NCI-H1048 (cell line): ENCODE measurements around the gene ILDR2.

ENCODE experiments used
- DNase-seq: peaks from one replicate; lab custom pipeline; 2025; lab: John Stamatoyannopoulos, UW

ILDR2 gene

DNA sequence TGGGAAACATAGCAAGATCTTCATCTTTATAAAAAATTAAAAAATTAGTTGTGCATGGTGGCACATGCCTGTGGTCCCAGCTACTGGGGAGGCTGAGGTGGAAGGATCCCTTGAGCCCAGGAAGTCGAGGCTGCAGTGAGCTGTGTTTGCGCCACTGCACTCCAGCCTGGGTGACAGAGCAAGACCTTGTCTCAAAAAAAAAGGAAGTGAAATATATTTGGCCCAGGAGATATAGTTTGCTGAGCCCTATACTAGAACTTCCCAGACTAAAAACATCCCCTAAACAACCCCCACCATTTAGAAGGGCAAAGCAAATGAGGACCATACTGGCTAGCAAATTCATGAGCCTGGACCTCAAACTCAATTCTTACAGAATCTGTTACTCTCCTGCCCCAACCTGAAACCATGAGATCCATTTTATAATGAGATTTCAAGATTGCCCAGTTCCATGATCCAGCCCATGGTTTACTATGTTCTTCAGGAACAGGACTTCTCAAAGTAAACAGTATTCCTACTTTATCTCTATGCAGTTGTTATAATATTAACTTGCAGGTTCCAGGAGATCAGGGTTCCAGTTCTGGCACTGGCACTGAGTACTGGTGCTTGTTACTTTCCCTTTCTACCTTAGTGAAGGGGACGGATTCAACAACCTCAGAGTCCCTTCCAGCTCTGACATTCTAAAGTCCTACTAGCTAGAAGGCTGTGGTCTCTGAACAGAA, 50.4 kb downstream of the ILDR2 start:
- no peak for DNase-seq

DNA sequence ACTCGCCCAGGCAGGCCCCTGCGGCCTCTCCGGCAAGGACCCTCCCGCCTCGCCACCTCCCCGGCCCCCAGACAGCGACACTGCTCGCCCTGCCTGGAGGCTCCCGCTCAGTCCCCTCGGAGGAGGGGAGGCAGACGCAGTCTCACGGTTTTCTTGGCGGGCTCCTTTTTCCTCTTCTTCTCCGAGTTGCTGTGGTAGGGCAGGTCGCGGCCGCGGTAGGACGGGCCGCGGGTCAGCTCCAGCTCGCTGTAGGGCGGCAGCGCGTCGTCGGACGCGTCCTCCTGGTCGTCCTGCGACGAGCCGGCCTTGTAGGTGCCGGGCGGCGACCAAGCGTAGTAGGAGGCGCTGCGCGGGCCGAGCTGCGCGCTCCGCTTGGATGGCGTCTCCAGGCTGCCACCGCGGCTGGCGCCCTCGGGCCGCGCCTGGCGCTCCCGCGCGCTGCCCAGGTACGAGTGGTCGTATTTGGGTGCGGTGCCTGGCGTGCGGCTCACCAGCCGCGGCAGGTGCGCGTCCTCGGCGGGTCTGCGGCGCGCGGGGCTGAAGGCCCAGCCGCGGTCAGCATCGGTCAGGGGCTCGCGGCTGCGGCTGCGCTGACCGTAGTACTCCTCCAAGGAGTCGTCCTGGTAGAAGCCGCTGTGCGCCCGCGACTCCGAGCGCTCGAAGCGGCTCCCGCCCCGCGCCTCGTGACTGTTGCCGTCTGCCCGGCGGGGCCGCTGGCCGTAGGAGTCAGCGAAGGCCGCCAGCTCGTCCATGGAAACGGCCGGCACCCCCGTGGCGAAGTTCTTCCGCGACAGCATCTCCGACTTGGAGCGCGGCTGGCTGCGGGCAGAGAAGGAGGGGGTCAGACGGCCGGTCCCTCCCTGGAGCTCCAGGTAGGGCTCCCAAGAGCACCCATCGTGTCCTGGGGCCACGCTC, 54.5 kb downstream of the ILDR2 start:
- DNase-seq: no peak

DNA sequence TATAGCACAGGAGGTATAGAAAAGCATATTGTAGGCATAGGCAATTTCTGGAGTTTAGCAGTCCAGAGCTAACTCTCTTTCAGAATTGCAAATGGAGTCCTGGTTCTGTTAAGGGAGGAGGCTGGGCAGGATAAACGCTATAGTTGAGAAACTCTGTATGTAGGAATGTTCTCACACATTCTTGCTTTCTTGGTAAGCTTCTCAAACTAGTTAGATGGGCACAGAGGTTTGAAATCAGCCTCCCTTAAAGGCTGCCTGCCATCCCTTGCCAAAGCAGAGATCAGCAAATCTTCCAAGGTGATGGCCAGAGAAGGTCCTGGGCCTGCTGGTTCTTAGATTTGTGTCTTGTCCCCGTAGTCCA, 56.4 kb downstream of the ILDR2 start:
- no peak for DNase-seq

DNA sequence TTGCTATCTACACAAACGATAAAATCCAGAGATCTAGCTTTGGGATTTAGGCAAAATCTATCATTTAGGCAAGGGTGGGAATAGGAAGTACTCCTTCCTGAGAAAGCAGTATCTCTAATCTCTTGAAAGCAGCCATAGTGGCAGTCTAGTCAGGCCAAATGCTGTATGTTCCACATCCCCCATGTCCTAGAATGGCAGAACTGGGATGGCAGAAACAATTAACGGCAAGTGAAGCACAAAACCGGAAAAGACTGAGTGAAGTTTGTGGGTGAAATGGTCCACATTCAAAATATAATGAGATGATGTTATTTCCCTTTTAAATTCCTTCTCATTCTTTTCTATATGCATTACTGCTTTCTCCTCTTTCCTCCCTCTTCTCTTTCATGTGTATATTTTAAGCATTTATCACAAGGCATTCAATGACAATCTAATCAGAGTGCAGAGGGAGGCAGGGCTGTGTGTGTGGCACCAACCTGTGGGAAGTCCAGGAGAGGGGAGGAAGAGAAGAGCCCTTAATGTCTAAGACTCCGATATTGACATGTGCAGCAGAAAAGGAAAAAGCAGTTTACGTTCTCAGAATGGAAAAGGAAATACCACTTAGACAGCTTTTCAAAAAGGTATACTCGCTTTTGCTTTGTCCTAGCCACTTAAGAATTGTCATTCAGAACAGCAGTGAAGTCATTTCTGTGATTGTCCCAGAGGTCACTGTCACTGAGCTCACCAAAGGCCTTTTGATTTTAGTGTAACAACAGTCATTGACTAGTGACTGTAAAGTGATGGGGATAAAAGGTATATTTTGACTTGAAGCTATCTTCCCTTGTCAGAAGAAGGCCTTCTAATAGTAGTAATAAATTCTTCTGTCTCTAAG, 57.0 kb downstream of the ILDR2 start:
- DNase-seq: no peak

DNA sequence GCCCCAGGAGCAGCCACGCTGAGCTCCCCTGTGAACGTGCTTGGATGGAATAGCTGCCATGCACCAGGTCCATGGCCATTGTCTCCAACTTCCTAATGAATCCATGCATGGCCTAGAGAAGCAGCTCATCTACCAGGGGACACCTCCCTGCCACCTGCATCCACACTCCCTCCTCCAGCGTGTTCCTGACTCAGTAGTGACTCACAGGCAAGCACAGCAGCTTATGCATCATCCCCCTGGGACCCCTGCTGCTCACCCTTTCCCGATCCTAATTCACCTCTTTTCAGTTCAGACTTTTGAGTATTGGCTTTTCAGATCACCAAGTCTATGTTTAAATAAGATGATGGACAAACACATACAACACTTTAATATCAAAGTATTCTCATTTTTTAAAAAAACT, 59.4 kb downstream of the ILDR2 start:
- no peak for DNase-seq

DNA sequence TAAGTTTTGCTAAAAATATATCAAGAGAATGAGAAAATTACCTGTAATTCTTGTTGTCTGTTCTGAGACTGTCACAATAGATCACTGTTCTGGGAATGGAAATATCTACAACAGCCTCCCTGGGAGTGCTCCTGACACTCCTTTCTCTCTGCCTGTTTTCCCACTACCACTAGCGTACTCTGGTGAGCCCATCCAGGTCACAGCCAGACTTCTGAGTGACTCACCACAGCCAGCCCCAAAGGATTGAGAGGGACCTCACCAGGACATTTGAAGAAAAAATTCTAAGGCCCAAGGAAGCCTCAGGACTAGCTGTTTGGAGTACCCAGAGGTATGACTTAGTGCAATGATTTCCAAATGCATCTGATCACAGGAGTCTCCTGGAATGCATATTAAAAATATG, 60.3 kb downstream of the ILDR2 start:
- no peak for DNase-seq

DNA sequence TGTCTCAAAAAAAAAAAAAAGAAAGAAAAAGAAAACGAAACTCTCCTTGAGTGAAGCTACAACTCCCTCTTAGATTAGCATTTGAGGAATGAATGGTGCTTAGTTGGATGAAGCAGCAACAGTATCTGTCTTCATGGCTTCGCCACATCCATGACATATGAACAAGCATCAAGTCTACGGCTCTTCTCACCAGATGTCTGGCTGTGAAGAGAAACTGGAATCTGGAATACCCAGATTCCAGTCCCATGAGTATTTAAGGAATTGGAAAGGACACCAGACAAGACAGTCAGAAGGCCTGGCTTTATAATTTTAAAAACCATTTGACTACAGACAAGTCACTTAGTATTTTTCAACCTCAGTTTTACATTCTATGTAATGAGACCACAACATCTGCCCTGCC, 61.2 kb downstream of the ILDR2 start:
- no peak for DNase-seq

DNA sequence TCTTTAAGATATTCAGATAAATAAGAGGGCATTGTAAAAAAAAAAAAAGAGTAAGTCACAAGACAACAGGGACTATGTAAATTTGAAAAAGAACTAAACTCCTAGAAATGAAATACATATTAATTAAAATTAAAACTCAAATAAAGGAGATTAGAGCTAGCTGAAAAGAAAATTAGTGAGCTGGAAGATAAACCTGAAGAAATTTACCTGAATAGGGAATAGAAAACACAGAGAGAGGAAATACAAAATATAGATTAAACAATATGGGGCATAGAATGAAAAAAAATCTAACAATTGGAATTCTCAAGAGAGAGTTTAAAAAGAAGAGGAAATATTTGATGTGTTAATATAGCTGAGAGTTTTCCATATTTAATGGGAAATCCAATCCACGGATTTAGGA, 63.7 kb downstream of the ILDR2 start:
- no peak for DNase-seq

DNA sequence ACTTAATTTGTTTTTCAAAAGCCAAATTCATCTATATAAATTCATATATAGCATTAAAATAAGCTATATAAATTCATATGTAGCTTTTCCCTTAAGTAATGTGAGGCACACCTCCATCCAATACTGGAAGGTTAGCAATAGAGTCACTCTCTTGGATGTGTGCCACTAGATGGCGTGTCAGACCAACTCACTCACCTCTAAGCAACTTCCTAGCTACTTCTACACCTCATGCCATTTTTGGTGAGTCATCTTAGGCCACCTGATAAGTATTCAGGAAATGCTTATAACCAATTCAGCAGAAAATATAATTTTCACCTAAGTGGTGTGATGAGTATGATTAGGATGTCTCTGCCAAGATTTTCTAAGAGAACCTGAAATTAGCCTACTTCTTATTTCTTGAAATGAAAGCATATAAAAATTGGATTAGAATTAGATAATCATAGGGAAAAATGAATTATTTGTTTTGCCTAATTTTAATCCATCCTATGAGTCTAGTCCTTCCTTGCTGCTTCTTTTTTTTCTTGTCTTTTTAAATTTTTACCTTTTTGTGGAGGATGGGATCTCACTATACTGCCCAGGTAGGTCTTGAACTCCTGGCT, 64.8 kb downstream of the ILDR2 start:
- peak; percentile 89 for DNase-seq

DNA sequence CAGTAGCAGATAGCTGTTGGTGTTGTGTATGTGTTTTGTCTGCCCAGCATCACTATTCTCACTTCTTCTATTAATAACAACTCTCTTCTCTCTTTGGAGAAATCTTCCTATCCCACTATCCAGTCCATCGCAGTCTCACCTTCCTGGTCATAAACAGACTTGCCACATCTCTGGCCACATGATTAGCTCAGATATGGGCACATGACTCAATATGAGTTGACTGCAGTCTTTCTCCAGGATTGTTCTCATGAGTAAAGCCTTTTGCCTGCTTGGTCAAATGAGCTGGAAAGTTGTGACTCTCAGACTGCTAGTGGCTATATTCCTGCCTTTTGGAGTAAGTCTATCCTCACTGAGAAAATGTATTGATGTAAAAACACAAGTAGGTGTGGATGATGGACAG, 66.4 kb downstream of the ILDR2 start:
- DNase-seq: no peak

DNA sequence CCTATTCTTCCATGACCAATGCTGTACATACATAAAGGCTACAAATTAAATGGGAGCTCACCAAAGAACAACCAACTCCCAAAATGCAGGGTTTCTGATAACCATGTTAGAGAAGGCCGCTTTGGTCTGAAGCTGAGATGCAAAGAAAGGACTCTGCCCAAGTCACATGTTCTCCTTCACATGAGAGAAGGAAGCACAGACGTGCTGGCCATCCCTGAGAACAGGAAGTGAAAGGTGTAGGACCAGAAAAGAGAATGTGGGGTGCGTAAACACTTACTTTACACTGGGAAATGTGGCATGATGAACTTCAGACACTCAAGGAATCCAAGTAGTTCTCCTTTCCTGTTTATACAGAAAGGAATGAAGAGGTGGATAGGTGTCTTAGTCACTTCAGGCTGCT, 67.6 kb downstream of the ILDR2 start:
- no peak for DNase-seq

DNA sequence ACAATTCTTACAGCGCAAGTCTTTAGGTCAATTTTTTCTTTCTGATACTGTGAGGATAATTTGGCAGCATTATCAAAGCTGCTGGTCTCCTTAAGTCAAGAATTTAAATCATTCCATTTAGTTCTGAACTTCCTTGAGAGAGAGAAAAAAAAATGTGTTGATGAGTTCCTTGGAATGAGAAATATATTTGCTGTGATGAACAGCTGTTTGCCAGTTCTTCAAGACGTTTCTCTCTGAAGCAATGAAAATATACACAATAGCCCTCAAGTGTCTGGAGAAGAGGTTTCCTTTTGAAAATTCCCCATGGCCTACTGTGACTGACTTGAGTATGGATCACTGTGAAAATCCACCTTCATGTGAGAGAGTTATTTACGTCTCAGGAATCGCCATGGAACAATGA, 68.3 kb downstream of the ILDR2 start:
- no peak for DNase-seq

DNA sequence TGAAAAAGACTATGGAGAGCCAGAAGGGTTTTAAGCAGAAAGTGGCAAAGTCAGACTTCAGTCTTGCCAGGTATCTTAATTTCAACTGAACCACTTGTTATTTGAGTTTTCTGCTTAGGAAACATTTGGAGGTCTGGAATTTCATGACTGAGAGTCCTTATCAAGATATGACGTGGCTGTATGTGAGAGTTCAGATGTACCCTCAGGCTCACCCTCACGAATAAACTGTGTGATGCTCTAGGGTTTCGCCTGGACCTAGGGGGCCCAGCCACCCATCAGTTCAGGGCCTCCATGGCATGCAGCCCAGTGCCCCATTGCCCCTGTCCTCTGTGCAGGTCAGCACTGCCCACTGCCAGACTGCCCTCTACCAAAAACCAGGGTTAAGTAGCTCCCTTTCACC, 68.7 kb downstream of the ILDR2 start:
- no peak for DNase-seq

DNA sequence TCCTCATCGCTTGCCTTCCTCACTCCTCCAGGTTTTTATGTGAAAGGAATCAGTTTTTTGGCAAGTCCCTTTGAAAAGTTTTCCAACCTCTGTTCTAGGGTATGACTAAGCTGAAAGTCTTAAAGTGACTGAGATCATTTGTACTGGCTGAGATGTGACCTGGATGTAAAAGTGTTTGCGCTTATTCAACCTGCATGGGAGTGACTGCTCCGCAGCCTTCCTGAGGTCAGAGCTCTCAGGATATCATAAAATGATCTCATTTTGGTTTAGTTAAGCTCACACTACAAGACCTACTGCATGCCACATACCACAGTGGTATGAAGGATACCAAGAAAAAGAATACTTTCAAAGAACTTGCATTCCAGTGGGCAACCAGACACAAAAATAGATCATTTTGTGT, 69.4 kb downstream of the ILDR2 start:
- DNase-seq: no peak

DNA sequence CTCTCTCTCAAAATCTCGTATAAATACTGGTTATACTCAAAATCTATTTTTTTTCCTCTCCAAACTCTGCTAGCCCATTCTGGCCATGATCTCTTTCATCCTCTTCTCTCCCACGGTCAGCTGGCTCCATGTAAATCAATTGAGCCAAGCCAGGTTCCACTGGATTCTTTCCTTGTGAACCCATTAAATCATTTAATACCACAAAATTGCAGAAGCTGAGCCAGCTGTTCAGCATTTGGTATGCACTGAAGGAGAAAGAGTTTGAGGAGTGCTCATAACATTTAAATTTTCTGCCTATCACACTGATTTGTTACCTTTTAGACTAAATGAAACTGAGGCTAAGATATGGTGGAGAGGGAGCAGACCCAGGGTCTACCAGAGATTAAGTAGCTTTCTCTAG, 70.2 kb downstream of the ILDR2 start:
- no peak for DNase-seq

DNA sequence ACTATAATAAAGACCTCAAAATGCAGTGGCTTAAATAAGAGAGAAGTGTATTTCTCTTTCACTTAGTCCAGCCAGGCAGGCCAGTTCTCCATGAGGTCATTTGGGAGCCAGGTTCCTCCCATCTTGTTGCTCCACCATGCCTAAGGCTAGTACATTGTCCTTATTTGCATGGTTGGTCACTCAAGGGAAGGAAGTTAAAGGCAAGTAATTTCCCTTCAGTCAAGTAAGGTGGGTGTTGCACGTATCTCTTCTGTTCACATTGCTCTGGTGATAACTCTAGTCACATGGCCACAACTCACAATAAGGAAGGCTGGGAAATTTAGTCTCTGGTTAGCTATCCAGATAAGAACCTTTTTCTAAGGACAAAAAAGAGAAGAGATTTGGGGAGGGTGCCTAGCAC, 72.1 kb downstream of the ILDR2 start:
- no peak for DNase-seq

DNA sequence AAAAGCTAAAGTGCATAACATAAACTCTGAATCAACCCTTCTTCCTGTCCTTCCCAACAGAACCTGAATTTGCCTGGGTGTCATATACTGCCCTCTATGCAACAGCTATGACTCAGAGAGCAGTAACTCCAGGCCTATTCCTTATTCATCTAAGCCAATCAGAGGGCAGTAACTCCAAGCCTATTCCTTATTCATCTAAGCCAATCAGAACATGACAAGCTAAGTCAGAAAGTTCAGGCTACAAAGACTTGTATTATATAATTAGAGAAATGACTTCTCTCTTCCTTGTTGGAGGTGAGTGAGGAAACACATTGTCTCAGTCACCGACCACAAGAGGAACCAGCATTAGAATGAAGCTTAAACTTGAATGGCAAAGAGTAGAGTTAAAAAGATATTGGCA, 73.1 kb downstream of the ILDR2 start:
- DNase-seq: no peak

DNA sequence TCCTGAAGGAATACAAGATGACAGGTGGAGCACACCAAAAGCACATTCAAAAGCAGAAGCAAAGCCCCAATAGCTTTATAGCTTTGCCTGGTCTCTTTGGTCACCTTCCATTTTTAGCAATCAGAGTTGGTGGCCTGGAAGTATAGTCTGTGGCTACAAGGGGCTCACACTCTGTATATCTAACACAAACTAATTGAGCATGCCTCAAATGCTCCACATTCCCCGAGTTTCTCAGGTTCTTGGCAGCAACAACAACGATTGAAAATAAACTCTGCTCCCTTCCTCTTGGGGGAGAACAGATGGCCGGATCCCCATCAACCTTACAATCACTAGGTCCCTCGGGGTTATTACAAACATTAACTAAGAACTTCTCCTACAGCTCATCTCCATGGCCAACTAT, 74.4 kb downstream of the ILDR2 start:
- no peak for DNase-seq

DNA sequence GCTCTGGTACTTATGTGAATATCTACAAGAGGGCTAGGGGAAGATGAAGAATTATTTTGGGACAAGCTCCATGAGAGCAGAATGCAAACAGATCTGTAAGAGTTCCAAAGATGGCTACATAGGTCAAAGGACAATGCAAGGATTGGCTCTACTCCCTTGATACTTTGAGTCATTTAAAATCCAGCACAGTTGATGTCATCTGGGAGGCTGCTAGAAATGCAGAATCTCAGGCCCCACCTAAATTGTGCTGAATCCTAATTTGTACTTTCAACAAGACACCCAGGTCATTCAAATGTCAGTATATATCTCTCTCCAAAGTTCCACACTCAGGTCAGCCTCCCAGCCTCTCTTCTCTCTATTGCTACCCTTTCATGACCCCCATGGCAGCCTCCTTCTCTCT, 75.6 kb downstream of the ILDR2 start:
- no peak for DNase-seq

DNA sequence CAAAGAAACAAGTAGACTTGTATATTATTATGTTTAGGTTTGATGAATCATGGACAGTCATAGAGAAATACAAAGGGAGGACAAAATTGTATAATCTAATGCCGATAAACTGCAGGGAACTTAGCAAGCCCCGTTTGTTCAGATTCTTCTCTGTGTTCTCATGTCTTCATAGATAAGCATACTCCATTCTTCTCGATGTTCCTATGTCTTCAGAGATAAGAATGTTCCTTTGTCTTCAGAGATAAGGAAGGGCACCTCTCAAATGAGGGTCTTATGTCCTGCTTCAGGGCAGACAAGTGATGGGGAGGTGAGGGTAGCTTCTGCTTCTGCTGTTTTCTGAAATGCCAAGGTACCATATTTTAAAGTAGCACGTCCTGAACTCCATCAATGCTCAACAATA, 79.6 kb downstream of the ILDR2 start:
- no peak for DNase-seq

DNA sequence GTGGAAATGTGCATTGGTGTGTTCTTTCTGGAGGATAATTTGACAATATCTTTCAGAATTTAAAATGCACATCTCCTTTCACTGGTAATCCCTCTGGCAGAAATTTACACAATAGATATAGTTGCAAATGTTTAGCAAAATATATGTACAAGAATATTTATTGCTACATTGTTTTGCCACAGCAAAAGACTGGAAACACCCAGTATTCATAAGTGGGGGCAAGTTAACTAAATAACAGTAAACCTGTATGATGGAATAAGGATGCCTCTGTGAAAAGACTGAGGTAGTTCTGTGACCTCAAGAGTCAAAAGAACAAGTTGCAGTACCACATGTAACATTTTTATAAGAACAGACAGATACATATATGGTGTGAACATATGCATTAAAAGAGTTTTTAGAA, 85.6 kb downstream of the ILDR2 start:
- DNase-seq: no peak

DNA sequence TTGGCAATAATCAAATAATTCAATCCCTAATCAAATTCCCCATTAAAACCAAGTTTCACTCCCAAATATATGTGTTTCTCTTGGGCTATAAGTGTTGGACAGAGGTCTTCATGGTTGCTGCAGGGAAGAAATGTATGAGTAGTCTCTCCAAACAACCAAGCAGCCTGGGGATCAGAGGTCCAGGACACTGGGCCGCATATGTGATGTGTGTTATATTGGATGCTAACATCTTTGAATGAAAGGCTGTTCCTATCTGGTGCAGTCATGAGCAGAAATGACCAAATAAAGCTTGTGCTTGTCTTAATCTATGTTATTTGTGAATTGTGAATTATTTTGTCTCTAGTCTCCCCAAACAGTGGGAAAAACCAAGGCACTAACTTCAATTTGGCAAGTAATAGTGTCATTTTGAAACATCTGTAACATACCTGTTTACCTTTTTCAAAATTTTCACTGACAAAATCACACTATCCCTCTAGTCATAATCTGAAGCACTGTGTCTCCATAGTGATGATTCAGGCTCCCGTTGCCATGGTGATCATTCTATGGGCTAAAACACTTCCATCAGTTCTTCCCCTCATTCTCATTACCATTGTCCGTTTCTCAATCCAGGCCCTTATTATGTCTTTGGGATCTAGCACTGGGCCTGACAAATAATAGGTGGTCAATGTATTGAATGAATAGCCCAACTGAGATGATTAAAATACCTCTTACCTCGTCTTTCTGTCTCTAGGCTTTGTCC, 86.8 kb downstream of the ILDR2 start:
- no peak for DNase-seq
